PC-3 (cell line): ENCODE results near the gene ATP1A2.

Experiments used
- CTCF ChIP-seq: fragments of 300-600 bp; sonication (generic); conservative IDR thresholded peaks from 2 replicates; pipeline ENCODE4 v1.5.1; 2017; ENCODE audit warnings: antibody characterized with exemption, low read depth, mild to moderate bottlenecking, low read length
- EZH2 ChIP-seq: fragments of 300-600 bp; sonication (generic); IDR thresholded peaks from one replicate; pipeline ENCODE4 v1.6.1; 2017; ENCODE audit warnings: antibody characterized with exemption, mild to moderate bottlenecking, low read length; ENCODE audit not compliant: unreplicated experiment

- TF ChIP-seq CTCF: no peak
- TF ChIP-seq EZH2: no peak
These were observed 50.8 kb downstream of the ATP1A2 start for GRCh38 chr1:160166166-160166868.
